NOMO-1 treated with DMSO at 0.1 percent for 48 hours (cell line): Measurements from ENCODE around the gene DNAJC6.

Experiments
- DNase-seq: peaks from one replicate; lab custom pipeline; 2025; ENCODE audit not compliant: unreplicated experiment; lab: John Stamatoyannopoulos, UW

The DNAJC6 gene

GRCh38 chr1:65459397-65459768 is 150.0 kb downstream of the DNAJC6 start:
- DNase-seq, result peak; percentile 36
